Measurements from ENCODE around the gene THSD7A.

GRCh38 chr7:11831736-11832495 is at the start of gene THSD7A:
- TF ChIP-seq POLR2AphosphoS5 (IDR thresholded peaks at IDR 0.05): peak; percentile 69
- TF ChIP-seq EZH2 (IDR thresholded peaks at IDR 0.05; ENCODE audit: borderline replicate concordance, insufficient read depth, low read length, poor library complexity, severe bottlenecking): no peak
- peak; percentile 63 for TF ChIP-seq RAD21 (conservative IDR thresholded peaks at IDR 0.05)
